ENCODE data around the gene FGF2.

DNA sequence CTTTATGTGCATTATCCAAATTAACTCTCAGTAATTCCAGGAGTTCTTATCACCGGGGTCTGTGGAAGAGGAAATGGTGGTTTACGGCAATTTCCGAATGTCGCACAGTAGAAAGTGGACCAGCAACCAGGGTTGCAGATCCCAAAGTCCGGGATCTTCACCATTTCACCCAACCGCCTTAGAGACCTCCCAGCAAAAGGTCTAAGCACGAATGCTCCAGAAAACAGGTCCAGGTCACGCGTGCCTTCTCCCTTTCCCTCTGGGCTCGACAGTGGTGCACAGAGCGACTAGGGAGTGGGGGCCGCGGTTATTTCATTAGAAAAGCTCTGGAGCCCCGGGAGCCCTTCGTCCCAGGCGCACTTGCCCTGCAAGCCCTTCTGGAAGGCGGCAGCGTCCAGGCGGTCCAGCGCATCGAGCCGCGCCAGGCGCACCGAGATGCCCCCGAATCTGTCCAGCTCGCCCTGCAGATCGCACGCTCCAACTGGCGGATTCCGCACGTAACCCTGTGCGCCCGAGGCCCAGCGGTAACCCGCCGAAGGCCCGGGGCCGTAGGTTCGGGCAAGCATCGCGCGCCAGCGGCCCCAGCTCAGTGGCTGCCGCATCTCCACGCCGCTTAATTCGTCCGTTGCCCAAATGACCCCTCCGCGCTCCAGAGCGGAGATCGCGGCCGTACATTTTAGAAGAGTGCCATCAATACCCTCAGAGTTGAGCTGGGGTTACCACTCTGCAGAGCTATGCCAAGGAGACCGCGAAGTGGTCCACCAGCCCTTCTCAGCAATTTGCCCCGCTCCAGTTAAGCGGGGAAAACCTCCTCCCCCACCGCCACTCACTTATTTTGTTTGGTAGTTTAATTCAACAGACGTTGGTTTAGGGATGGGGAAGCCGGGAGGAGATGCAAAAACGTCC, 95.6 kb downstream of the FGF2 start, which contains the start of gene NUDT6:
- TF ChIP-seq SIN3A (IDR thresholded peaks at IDR 0.05; ENCODE audit: borderline replicate concordance, low read depth, low read length) (peak; percentile 36; the same call in 1 of the 2 replicates), CTCF (IDR thresholded peaks at IDR 0.05) (no peak), RFX5 (IDR thresholded peaks at IDR 0.05; ENCODE audit: low read length) (no peak), USF1 (IDR thresholded peaks at IDR 0.05; ENCODE audit: borderline replicate concordance, low read depth) (0 out of 2 replicates have a peak, but pooled peaks have one; percentile 38), RXRA (IDR thresholded peaks at IDR 0.05; ENCODE audit: borderline replicate concordance, low read depth) (peak; percentile 24; the same call in 1 of the 2 replicates)

All from SK-N-SH (cell line).